H1 (cell line): ENCODE results near the gene RMND5A. TPM values are rescaled to one million over a fixed set of nuclear protein-coding genes. Genes with fewer than 3 reads are reported as not detected.

Source experiments
- CTCF ChIA-PET: fragments of 300-600 bp; sonication (Branson Sonifier 250); formaldehyde crosslinking; loops from one replicate; lab custom pipeline; 2021; ENCODE audit not compliant: partially characterized antibody; lab: Charles Lee
- POLR2A ChIA-PET: fragments of 300-600 bp; sonication (Branson Sonifier 250); formaldehyde crosslinking; loops from one replicate; lab custom pipeline; 2021; ENCODE audit warnings: inconsistent platforms; ENCODE audit not compliant: partially characterized antibody; lab: Charles Lee
- DNase-seq, 2 experiments: peaks; one replicate each; pipeline versions ENCODE4 v3.0.0 to v3.0.0-alpha.2; 2010 to 2022; ENCODE audit warnings: low spot score in 2 of 2, low read depth in 1 of 2, mixed read lengths in 1 of 2
- FAIRE-seq: peaks from 2 replicates; lab custom pipeline; 2011; peaks lifted over from hg19 to GRCh38; lab: Jason Lieb, UNC
- H2AFZ ChIP-seq: 2 replicates; pipeline ENCODE4 v1.8.1; 2012; ENCODE audit warnings: low read length, inconsistent platforms
- H2AK5ac ChIP-seq: 2 replicates; pipeline ENCODE4 v1.6.1; 2013; ENCODE audit warnings: low read depth, low read length
- H2BK120ac ChIP-seq: replicated peaks from 2 replicates; pipeline ENCODE3; 2013; ENCODE audit warnings: low read depth, low read length, inconsistent platforms
- H2BK12ac ChIP-seq: 2 replicates; pipeline ENCODE4 v1.6.1; 2013; ENCODE audit warnings: low read depth, low read length
- H2BK15ac ChIP-seq: 2 replicates; pipeline ENCODE4 v1.6.1; 2013; ENCODE audit warnings: low read length
- H2BK20ac ChIP-seq: 2 replicates; pipeline ENCODE4 v1.6.1; 2013; ENCODE audit warnings: low read length
- H2BK5ac ChIP-seq: 2 replicates; pipeline ENCODE4 v1.6.1; 2013; ENCODE audit warnings: low read depth, low read length
- H3K14ac ChIP-seq: 2 replicates; pipeline ENCODE4 v1.6.1; 2013; ENCODE audit warnings: inconsistent platforms; ENCODE audit not compliant: insufficient read length
- H3K18ac ChIP-seq: 2 replicates; pipeline ENCODE4 v1.6.1; 2013; ENCODE audit warnings: low read length; ENCODE audit errors: extremely low read depth
- H3K23ac ChIP-seq: 2 replicates; pipeline ENCODE4 v1.6.1; 2013; ENCODE audit warnings: inconsistent platforms; ENCODE audit not compliant: insufficient read length
- H3K23me2 ChIP-seq: 2 replicates; pipeline ENCODE4 v1.6.1; 2013; ENCODE audit warnings: low read depth, low read length
- H3K27ac ChIP-seq: 2 replicates; pipeline ENCODE4 v1.6.1; 2011; ENCODE audit warnings: low read depth, low read length, inconsistent platforms
- H3K27me3 ChIP-seq, 4 experiments: replicated peaks in 1 of 4; 1 replicate in 1 of 4; 2 replicates in 3 of 4; pipeline versions ENCODE4 v1.6.1 to v1.8.1; 2011 to 2013; ENCODE audit warnings: low read length in 3 of 4, mild to moderate bottlenecking in 3 of 4, inconsistent platforms in 2 of 4, mixed read lengths in 2 of 4, moderate library complexity in 1 of 4; ENCODE audit not compliant: control insufficient read depth in 3 of 4, insufficient read depth in 3 of 4; ENCODE audit errors: extremely low read depth in 1 of 4
- H3K36me3 ChIP-seq, 4 experiments: 2 replicates each; pipeline versions ENCODE4 v1.6.1 to v1.8.1; 2011 to 2013; ENCODE audit warnings: mild to moderate bottlenecking in 4 of 4, low read length in 3 of 4, moderate library complexity in 2 of 4, control low read depth in 1 of 4, inconsistent platforms in 1 of 4; ENCODE audit not compliant: insufficient read depth in 4 of 4, control insufficient read depth in 2 of 4
- H3K4ac ChIP-seq: replicated peaks from 2 replicates; pipeline ENCODE3; 2013; ENCODE audit warnings: low read length, low read depth, mixed read lengths, inconsistent platforms; ENCODE audit not compliant: insufficient read length
- H3K4me1 ChIP-seq, 4 experiments: replicated peaks in 1 of 4; 1 replicate in 1 of 4; 2 replicates in 3 of 4; pipeline versions ENCODE4 v1.6.1 to v1.8.1; 2011 to 2013; ENCODE audit warnings: low read length in 3 of 4, inconsistent platforms in 2 of 4, mixed read lengths in 1 of 4; ENCODE audit not compliant: insufficient read depth in 4 of 4, control insufficient read depth in 3 of 4
- H3K4me2 ChIP-seq, 2 experiments: 2 replicates each; pipeline versions ENCODE4 v1.6.1 to v1.8.1; 2011 to 2013; ENCODE audit warnings: low read depth in 2 of 2, low read length in 2 of 2, control low read depth in 1 of 2, inconsistent platforms in 1 of 2, mild to moderate bottlenecking in 1 of 2; ENCODE audit not compliant: insufficient read depth in 1 of 2
- H3K4me3 ChIP-seq, 4 experiments: fragments of 200-600, 300-600 bp in 1 of 4; sonication (generic), shearing (Covaris generic), sonication (Bioruptor Twin) in 1 of 4; 2 replicates each; pipeline versions ENCODE4 v1.5.1 to v1.8.1; 2011 to 2016; ENCODE audit warnings: low read length in 4 of 4, low read depth in 3 of 4, control low read depth in 2 of 4, inconsistent platforms in 2 of 4, mild to moderate bottlenecking in 2 of 4, mixed read lengths in 1 of 4, moderate library complexity in 1 of 4; ENCODE audit not compliant: insufficient read depth in 2 of 4; ENCODE audit errors: extremely low read depth in 1 of 4
- H3K56ac ChIP-seq: replicated peaks from 2 replicates; pipeline ENCODE3; 2013; ENCODE audit warnings: low read depth, mild to moderate bottlenecking, mixed read lengths, low read length, inconsistent platforms; ENCODE audit not compliant: insufficient read length
- H3K79me1 ChIP-seq: 2 replicates; pipeline ENCODE4 v1.6.1; 2013; ENCODE audit warnings: low read depth, low read length, control low read depth
- H3K79me2 ChIP-seq, 2 experiments: 2 replicates each; pipeline versions ENCODE4 v1.6.1 to v1.8.1; 2012 to 2013; ENCODE audit warnings: low read length in 2 of 2, mild to moderate bottlenecking in 2 of 2, inconsistent platforms in 1 of 2; ENCODE audit not compliant: insufficient read depth in 2 of 2, control insufficient read depth in 1 of 2
- H3K9ac ChIP-seq, 4 experiments: replicated peaks in 1 of 4; 1 replicate in 1 of 4; 2 replicates in 3 of 4; pipeline versions ENCODE4 v1.6.1 to v1.8.1; 2011 to 2013; ENCODE audit warnings: low read depth in 3 of 4, low read length in 3 of 4, control low read depth in 2 of 4, mild to moderate bottlenecking in 2 of 4, moderate library complexity in 2 of 4, inconsistent platforms in 1 of 4; ENCODE audit errors: extremely low read depth in 1 of 4
- H3K9me3 ChIP-seq, 2 experiments: 2 replicates each; pipeline versions ENCODE4 v1.6.1 to v1.8.1; 2012 to 2013; ENCODE audit warnings: mild to moderate bottlenecking in 2 of 2, moderate library complexity in 2 of 2, control low read depth in 1 of 2, inconsistent platforms in 1 of 2, low read depth in 1 of 2, low read length in 1 of 2, mixed read lengths in 1 of 2; ENCODE audit not compliant: insufficient read depth in 2 of 2
- H4K20me1 ChIP-seq, 2 experiments: replicated peaks in 1 of 2; 2 replicates each; pipeline versions ENCODE3 to v1.8.1; 2011 to 2013; ENCODE audit warnings: inconsistent platforms in 2 of 2, low read length in 2 of 2, mild to moderate bottlenecking in 1 of 2; ENCODE audit not compliant: insufficient read depth in 2 of 2, control insufficient read depth in 1 of 2
- H4K5ac ChIP-seq: 2 replicates; pipeline ENCODE4 v1.6.1; 2013; ENCODE audit warnings: low read length, low read depth, mixed read lengths, inconsistent platforms; ENCODE audit not compliant: insufficient read length
- H4K8ac ChIP-seq: 2 replicates; pipeline ENCODE4 v1.8.0; 2013; ENCODE audit warnings: mild to moderate bottlenecking, moderate library complexity, low read length, inconsistent platforms; ENCODE audit not compliant: insufficient read depth; ENCODE audit errors: extremely low read depth
- H4K91ac ChIP-seq: replicated peaks from 2 replicates; pipeline ENCODE3; 2013; ENCODE audit warnings: low read length, mixed read lengths, inconsistent platforms; ENCODE audit not compliant: insufficient read length
- BRCA1 ChIP-seq: IDR thresholded peaks from 2 replicates; pipeline ENCODE4 v1.6.1; 2012; ENCODE audit warnings: low read depth, low read length, improper control_type of control experiment
- EP300 ChIP-seq, 2 experiments: IDR thresholded peaks; 1 replicate in 1 of 2; 2 replicates in 1 of 2; pipeline ENCODE4 v1.6.1; 2011 to 2012; ENCODE audit warnings: low read depth in 2 of 2, low read length in 2 of 2, mild to moderate bottlenecking in 2 of 2, borderline replicate concordance in 1 of 2, inconsistent platforms in 1 of 2, moderate library complexity in 1 of 2
- NRF1 ChIP-seq: IDR thresholded peaks from 2 replicates; pipeline ENCODE4 v1.6.1; 2011; ENCODE audit warnings: mild to moderate bottlenecking, low read depth, low read length, improper control_type of control experiment
- POLR2AphosphoS5 ChIP-seq: IDR thresholded peaks from 2 replicates; pipeline ENCODE4 v1.6.1; 2011; ENCODE audit warnings: low read depth, low read length
- TAF1 ChIP-seq: IDR thresholded peaks from 2 replicates; pipeline ENCODE4 v1.6.1; 2011; ENCODE audit warnings: mild to moderate bottlenecking, low read depth, low read length
- polyA plus RNA-seq, 7 experiments: library from polyadenylated mRNA; depleted of rRNA in 3 of 7; stranded (reverse) in 5 of 7; unstranded in 2 of 7; fragments of >200 nt in 5 of 7; fragments of 200-250 nt in 2 of 7; gene quantifications; 1 replicate in 5 of 7; 2 replicates in 1 of 7; 4 replicates in 1 of 7; pipeline versions ENCODE4 v1.2.1 to v1.2.3, GENCODE V29; 2011 to 2013; ENCODE audit warnings: missing spikeins in 2 of 7, mixed read lengths in 2 of 7
- total RNA-seq: library from RNA; stranded (reverse); fragmentation: NEBNext Ultra II Directional; extraction: Animal tissue kit (Norgen Biotek cat#: 25700); gene quantifications from 2 replicates; pipeline ENCODE4 v1.2.1, GENCODE V29; 2021
- TF ChIP-seq, protein P1 (sequence below), 3 experiments: IDR thresholded peaks; 1 replicate in 2 of 3; 2 replicates in 1 of 3; pipeline versions ENCODE4 v1.5.1 to v1.6.1; 2011; ENCODE audit warnings: low read length in 3 of 3, mild to moderate bottlenecking in 3 of 3, inconsistent platforms in 2 of 3, low read depth in 1 of 3, moderate library complexity in 1 of 3; ENCODE audit not compliant: insufficient read depth in 1 of 3; ENCODE audit errors: control extremely low read depth in 1 of 3

RMND5A gene
- total and polyA plus RNA-seq, 2 of the 8 experiments (the other 6 are each of a cell fraction or from before 2014, with no cell fraction given) = 21.0 to 66.2 TPM

DNA sequence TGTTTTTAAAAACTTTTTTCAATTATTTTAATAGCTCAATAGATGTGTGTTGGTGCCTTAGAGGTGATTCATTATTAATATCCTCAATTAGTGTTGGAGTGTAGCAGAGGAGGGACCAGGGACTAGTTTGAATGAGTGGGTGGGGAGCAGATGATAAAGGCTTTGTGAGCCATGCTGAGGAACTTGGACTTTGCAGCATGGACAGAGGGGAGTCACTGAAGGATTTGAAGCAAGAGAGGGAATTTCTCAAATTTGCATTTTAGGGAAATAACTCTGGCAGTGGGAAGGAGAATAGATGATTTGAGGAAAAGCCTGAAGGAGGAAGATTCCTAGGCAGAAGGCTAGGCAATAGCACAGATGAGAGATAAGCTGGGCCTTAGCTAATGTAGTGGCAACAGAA, 42.3 kb upstream of the RMND5A start:
- Histone ChIP-seq H3K4me3 (no peak overlapping the region), H4K5ac (no peak overlapping the region), H3K9ac (no peak overlapping the region), H3K9me3 (no peaks in the 10 kb centered on the region), H4K8ac (no peak overlapping the region), H3K36me3 (no peaks in the 10 kb centered on the region), H2BK120ac (no peak overlapping the region), H3K56ac (no peak overlapping the region), H2BK12ac (no peak overlapping the region), H3K79me2 (no peaks in the 10 kb centered on the region), H2BK5ac (no peak overlapping the region), H3K27ac (no peak overlapping the region), H3K4me2 (no peak overlapping the region), H2AFZ (no peak overlapping the region)
- DNase-seq = no peak
- POLR2A ChIA-PET = interaction anchor here (0.5 kb wide), 1 partner anchor 487 kb away, joined by 4 read pairs; no protein-coding TSS in a partner anchor
- TF ChIP-seq NRF1 = no peak
- TF ChIP-seq POLR2AphosphoS5 = no peak
- TF ChIP-seq TAF1 = no peak
- no peak for TF ChIP-seq BRCA1
- TF ChIP-seq, protein P1, sequence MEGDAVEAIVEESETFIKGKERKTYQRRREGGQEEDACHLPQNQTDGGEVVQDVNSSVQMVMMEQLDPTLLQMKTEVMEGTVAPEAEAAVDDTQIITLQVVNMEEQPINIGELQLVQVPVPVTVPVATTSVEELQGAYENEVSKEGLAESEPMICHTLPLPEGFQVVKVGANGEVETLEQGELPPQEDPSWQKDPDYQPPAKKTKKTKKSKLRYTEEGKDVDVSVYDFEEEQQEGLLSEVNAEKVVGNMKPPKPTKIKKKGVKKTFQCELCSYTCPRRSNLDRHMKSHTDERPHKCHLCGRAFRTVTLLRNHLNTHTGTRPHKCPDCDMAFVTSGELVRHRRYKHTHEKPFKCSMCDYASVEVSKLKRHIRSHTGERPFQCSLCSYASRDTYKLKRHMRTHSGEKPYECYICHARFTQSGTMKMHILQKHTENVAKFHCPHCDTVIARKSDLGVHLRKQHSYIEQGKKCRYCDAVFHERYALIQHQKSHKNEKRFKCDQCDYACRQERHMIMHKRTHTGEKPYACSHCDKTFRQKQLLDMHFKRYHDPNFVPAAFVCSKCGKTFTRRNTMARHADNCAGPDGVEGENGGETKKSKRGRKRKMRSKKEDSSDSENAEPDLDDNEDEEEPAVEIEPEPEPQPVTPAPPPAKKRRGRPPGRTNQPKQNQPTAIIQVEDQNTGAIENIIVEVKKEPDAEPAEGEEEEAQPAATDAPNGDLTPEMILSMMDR (IDR thresholded peaks at IDR 0.05; ENCODE audit: control extremely low read depth in 1 of 3, insufficient read depth in 1 of 3, low read depth in 1 of 3, low read length in 3 of 3) = no peak
- no peak for TF ChIP-seq EP300 (IDR thresholded peaks at IDR 0.05; ENCODE audit: borderline replicate concordance in 1 of 2, low read depth in 2 of 2, low read length in 2 of 2)
- TF ChIP-seq, all 59 proteins: peak for 0
- CTCF ChIA-PET = no interaction called here
- H4K91ac ChIP-seq = no peak overlapping the region
- no peak overlapping the region for H2AK5ac ChIP-seq
- H3K23ac ChIP-seq = no peak overlapping the region
- H2BK20ac ChIP-seq = no peak overlapping the region
- no peak overlapping the region for H3K4ac ChIP-seq
- no peaks in the 10 kb centered on the region for H4K20me1 ChIP-seq
- no peak overlapping the region for H3K14ac ChIP-seq
- no peak overlapping the region for H2BK15ac ChIP-seq
- H3K18ac ChIP-seq = no peak overlapping the region
- FAIRE-seq = no peak
- H3K79me1 ChIP-seq = no peaks in the 10 kb centered on the region
- H3K23me2 ChIP-seq = no peaks in the 10 kb centered on the region
- H3K27me3 ChIP-seq = no peaks in the 10 kb centered on the region
- H3K4me1 ChIP-seq = no peaks in the 10 kb centered on the region
